Activated CD4-positive, alpha-beta T cell treated with anti-CD3 and anti-CD28 coated beads, Interleukin-2, Interleukin-6, amounts not matched to agents 100 ng/mL and 50 ng/mL, durations not matched to agents 16 hours and 8 hours (primary cell): Measurements from ENCODE around the gene KRT3.

Source experiments
- DNase-seq: peaks from one replicate; pipeline ENCODE4 v3.0.0-alpha.2; 2020

Gene KRT3

DNA sequence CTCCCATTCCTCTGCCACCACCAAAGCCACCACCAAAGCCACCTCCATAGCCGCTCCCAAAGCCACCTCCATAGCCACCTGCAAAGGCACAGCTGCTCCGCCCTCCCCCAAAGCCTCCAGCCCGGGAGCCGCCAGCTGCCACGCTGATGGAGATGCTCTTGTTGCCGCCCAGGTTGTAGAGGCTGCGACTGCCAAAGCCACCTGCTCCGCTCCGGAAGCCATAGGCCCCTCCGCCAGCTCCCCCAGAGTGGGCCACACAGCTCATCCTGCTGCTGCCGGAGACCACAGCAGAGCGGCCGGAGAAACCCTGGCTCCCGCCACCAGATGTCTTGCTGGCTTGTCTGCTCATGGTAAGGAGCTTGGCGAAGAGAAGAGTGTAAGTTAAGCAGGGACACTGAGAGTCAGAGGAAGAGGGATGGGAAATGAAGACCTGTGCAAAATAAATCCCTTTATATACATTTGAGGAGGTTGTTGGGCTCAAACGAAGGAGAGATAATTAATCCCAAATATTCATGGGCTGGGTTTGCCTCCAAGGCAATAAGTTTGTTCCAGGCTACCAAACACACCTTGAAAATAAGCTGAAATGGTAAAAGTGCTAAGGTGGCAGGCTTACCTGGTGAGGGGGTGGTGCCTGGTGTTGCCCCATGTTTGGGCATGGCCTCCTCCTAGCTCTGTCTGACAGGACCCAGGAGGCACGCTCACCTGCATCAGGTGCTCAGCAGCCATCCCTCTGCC lies at the start of gene KRT3:
TSS of gene KRT3 (minus strand) at position 424 of the 735 bp plus-strand sequence. CDS start at position 349, 75 bp downstream.
- DNase-seq = no peak

DNA sequence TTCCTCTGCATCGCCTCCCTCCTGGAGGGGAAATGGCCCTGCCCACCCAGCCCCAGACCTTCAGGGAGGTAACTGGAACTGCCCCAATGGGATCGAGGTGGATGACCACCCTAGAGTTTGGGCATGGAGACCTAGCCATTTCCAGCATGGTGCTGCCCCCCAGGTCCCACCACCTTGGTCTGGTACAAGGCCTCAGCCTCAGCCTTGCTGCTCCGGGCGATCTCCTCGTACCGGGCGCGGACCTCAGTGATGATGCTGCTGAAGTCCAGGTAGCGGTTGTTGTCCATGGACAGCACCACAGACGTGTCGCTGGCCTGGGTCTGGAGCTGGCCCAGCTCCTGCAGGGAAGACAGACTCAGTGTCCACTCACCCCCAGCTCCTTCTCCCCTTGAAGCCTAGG lies 48.5 kb upstream of the KRT3 start:
- DNase-seq = no peak

DNA sequence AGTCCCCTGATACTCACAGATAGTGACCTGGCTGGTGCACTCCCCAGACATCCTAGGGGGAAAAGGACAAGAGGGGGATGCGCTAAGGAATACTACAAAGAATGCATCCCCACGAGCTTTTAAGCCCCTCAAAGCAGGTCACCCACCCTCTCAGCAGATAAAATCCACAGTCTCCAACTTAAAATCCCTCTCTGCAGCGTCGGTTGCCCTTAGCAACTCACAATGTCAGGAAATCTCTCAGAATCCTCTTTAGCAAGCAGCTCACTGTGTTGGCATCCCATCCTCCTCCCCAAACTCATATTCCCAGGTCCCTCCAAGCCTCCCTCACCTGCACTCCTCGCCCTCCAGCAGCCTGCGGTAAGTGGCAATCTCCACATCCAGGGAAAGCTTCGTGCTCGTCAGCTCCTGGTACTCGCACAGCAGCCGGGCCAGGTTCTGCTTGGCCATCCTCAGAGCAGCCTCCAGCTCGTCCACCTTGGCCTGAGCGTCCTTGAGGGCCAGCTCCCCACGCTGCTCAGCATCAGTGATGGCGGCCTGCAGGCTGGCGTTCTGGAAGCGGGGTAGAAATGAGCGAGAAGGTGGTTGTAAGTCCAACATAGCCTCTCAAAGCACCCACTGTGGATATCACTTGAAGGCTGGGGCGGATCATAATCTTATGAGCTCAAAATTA lies 43.7 kb upstream of the KRT3 start:
- no peak for DNase-seq

DNA sequence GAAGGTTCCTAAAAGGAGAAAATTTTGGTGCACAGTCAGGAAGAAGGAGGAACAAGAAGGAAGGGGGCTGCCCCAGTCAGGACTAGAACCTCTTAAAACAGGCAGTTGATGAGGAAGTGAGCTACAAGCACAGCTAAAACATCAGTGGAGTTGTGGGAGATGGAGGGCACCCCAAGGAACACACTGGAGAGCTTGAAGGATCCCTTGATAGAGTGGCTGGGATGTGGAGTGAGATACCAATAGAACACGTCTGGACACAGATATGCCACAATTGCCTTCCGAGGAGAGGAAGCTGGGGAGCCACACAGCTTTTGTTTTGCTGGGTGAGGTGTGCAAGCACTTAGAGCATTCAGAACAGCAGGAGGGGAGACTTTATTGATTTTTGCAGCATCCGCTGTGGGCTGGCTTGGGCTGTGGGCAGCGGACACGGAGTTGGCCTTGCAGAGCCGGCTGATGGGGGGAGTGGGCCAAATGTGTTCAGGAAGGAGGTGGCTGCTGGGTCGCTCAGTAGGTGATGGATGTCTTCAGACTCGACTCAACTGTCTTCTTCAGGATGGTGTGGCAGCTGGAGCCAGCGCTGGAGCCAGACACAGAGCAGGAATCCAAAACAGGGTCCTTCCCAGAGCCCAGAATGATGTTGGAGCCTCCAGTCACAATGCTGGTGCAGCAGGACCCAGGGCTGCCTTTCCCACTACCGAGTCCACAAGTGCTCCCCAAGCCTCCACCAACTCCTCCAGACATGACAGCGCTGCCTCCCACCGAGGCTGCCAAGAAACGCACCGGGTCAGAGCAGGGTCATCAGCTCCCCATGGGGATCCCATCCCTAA lies 42.9 kb upstream of the KRT3 start:
- no peak for DNase-seq

DNA sequence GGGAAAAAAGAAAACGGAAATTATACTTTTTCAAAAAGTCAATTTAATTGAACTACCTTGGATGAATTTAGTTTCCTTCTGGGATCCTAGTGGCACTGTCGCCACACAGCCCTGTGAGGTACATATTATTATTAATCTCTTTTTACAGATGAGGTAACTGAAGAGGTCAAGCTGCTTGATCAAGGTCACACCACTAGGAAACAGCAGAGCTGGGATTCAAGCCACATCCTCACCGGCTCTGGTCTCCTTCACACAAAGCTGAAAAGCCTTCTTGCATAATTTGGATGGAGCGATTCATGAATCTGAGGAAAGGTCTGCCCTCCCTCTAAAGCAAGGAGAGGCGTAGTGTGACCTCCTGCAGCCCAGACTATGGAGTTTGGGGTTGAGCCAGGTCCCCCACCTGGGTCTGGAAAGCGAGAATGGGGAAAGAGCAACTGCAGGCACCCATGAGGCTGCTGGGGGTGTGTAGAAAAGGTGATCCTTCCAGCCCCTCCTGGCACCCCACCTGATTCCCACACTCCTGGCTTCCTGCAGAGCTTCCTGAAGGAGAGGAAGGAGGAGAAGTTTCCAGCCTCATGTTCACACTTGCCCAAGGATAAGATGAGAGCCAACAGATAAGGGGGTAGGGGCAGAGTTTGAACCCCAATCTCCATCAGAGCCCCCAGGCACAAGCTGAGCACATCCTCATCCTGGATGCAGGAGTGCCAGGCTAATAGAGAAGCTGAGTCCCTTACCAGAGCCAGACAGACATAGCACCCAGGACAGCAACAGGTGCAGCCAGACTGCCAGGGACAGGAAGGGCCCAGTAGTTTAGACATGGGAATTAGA lies 42.1 kb upstream of the KRT3 start:
- DNase-seq = no peak

DNA sequence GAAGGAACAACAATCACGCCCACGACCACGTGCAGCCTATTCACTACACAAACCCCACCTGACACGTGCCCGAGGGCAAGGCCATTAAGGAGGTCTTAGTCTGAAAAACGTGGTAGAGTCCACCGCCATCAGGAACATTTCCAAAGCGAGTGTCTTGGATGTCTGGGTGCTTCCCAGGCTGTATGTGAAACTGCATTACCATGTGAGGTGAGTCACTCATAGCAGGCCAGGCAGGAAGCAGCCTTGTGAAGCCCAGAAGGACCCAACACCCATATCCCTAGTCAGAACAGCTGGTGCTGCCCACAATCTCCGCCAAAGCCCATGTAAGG lies 41.5 kb upstream of the KRT3 start:
- no peak for DNase-seq

DNA sequence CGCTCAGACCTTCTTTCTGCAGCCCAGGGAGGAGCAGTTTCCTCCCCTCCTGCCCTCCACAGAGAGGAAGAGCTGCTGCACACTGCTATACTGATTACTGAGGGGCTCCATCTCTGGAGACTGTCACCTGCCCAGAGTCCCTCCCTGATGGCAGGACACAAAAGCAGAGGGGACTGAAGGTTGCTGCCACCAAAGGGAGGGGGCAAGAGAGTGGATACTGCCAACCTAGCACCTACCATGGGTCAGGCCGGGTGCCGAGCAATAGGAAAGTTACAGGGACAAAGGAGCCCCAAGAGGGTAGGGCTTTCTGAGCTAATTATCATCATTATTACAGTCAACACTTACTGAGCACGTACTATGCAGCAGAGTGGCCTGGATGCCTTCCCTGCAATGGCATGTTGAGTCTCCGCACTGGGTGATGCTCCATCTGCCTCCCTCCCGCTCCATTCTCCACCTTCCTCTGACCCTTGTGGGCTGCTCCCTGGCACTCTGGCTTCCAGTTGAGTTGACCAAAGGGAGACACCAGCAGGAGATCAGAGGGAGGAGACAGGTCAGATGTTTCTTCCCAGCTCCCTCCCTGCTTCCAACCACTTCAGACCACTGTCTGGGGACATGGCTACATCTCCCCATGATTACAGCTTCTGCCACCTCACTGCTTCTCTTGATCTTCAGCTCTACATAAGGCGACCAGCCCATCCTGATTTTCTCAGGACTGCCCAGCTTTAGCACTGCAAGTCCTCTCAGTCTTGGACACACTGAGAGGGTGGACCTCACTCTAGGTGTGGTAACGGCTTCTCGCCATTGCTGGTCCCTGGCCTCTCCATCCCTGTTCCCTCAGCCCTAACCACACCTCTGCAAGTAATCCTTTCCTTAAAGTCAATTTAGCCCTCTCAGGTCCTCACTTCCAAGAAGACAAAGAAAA lies 40.8 kb upstream of the KRT3 start:
- DNase-seq = no peak

DNA sequence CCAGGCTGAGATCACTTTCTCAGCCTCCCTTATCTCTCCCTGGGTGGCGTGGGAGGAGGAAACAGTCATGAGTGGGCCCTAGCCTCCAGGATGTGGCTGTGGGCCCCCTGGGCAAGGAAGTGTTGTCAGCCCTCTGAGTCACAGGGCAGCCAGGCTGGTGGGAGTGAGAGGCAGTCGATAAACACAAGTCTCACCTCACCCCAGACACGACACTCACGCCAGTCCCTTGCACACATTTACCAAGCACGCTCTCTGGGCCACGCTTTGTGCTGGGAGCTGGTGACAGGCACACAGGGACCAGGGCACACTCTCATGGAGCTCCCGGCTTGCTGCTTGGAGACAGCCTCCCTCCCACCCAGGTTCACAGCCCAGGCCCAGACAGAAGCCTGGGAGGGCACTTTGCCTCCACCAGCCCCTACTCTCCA lies 40.1 kb upstream of the KRT3 start:
- peak; percentile 40 for DNase-seq

DNA sequence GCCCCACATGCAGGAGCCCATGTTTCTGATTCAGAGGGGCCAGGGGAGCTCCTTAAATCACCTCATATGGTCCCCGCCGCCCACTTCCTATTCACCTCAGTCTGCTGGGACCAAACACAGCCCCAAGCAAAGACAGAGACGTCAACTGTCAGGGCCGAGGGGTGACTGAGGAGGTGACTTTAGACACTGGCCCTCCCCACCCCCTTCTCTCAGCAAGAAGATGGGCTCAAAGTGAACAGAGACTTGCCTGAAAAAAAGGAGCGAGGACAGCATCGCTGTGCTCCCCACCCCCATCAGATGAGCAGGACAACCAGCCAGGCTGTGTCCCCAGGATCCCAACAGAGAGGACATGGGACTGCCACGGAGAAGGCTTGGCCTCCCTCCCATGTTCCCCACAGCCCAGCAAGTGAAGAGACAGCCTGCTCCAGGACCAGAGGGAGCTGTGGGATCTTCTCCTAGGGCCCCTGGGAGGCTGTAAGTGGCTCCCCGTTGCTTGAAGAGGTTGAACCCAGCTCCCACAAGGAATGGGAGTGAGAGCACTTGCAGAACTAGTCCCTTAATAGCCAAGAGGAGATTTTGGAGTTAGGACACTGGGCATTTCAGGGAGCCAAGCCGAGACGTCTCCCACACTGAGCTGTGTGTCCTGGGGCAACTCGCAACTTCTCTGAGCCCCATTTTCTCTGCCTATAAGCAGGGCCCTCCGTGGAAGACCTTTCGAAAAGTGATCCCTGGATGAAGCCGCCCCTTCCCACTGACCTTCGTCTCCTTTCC lies 39.5 kb upstream of the KRT3 start:
- no peak for DNase-seq

DNA sequence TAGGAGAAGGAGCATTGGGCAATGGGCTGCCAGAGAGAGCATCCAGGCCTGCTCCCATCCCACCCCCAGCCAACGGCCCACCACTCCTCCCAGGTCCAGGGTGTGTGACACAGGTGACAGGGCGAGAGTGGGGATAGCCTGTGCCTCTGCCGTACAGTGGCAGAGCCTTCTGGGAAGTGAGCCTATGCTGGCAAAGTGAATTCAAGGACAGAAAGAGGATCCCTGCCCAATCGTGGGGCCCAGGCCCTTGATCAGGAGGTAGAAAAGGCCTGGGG lies 38.7 kb upstream of the KRT3 start:
- DNase-seq = no peak

DNA sequence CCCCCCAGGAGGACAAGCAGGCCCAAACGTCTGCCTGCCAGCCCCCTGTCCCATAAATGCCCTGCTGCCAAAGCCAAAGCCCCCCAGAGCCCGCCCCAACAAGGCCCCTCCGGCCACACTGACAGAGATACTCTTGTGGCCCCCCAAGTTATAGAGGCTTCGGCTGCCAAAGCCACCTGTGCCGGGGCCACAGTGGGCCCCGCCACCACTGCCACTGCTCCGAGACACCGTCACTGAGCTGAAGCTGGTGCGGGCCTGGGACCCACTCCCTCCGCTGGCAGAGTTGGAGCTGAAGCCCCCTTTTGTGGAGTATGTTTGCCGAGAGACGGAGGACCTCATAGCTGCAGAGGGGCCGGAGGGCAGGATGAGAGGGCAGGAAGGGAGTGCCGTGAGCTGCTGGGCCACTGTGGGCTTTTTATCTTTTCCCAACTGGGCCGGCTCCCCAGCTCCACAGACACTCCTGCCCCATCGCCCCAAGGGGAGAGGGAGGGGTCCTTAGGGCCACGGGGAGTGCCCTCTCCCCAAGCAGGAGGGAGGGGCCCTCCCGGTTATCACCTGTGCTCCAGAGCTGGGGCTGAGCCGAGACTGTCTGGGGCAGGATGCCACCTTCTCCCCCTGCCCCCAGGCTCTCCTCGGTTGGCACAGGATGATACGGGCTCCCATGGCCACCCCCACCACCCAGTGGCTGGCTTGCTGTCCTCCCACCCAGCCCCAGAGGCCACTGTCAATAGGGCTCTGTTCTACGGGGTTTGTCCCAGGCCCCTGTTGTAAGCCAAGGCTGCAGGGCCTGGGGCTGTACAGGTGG lies 38.2 kb upstream of the KRT3 start, which contains the start of gene KRT79:
TSS of gene KRT79 (minus strand) at position 390 of the 805 bp plus-strand sequence. CDS start at position 339, 51 bp downstream.
- DNase-seq = no peak

DNA sequence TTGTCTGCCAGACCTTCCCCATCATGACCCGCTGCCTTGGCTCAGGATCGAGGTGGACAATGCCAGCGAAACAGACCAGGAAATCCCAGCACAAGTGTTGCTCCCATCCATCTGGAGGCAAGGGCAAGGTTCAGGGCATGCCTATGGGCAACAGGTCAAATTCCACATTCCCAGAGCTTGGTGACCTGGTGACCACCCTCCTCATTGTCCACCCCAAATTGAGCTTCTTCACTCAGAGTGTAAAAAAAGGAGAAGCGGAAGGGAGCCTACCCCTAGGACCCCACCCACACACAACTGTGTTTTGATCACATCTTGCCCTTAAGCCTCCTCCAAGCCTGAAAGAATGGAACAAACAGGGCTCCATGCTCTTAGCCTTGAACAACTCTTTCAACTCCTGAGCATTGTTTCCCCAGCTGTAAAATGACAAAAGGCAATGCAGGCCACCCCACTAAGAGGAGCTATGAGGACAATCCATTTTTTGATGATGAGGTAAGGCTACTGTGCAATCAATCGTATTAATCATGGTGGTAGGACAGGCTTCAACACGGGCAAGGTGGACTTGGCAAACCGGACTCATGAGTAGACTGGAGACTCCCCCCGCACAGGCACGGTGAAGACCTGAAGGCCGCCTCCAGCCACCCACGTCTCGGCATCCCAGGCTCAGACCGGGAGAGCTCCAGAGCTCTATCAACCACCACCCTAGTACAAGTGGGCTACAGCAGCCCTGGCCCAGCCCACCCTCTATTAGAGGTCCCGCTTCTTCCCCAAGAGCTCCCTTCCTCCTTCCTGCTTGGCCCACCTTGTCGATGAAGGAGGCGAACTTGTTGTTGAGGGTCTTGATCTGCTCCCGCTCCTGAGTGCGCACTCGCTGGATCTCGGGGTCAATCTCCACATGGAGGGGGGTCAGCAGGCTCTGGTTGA lies 37.3 kb upstream of the KRT3 start:
- no peak for DNase-seq

DNA sequence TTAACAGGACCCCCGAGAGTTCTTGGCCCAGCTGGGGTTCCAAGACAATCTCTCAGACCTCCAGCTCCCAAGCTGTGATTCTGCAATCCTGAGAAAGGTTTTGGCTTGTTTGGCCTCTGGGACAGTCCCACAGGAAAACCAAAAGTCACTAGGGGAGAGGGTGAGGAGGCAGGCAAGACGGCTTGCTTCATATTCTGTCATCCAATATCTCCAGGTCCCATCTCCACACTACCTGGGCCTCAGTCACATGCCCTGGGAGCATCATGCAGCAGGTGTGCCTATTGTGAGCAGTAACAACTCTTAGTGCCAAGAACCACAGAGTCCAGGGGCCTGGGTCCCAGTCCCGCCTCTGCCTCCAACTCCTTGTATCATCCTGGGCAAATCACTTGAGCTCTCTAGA lies 36.5 kb upstream of the KRT3 start:
- no peak for DNase-seq

DNA sequence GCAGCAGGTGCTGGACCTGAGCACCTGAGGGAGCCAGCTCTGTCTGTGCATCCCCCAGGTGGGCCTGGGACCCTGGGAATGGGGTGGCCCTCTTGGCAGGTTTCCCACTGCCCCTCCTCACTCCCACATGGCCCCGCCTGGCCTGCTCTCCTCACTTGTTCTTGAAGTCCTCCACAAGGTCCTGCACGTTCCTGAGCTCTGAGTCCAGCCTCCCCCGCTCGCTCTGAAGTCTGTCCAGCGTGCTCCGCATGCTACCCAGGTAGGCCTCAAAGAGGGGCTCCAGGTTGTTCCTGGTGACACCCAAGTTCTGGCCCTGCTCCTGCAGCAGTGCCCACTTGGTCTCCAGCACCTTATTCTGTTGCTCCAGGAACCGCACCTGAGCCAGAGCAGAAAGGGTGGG lies 35.3 kb upstream of the KRT3 start:
- no peak for DNase-seq

DNA sequence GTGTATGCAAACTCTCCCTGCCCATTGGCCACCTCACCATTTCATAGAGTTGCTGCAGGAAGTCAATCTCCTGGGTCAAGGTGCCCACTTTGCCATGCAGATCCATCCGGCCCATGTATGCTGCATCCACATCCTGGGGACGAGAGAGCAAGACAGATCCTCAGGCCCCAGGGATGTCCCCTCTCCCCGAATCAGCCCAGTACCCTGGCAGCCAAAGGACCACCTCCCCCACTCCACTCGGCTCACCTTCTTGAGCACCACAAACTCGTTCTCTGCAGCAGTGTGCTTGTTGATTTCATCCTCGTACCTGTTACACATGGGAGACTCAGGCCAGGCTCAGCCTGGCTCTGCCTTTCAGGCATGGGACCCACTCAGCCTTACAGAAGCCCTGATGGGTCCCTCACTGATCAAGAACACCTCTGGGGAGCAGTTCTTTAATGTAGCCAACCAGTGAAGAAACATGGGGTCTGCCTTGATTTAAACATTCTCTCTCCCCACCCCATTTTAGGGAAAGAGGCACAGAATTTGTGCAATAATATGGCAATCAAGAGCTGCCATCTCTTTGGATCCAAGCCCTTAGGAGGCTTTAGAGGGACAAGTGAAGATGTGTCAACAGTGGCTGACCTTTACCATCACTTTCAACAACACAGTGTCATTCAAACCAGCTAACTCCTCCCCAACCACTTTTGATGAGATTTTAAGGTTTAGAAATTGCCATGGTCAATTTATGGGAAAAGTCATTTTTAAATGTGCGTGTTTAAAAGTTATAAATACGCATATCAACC lies 34.3 kb upstream of the KRT3 start:
- DNase-seq = no peak

DNA sequence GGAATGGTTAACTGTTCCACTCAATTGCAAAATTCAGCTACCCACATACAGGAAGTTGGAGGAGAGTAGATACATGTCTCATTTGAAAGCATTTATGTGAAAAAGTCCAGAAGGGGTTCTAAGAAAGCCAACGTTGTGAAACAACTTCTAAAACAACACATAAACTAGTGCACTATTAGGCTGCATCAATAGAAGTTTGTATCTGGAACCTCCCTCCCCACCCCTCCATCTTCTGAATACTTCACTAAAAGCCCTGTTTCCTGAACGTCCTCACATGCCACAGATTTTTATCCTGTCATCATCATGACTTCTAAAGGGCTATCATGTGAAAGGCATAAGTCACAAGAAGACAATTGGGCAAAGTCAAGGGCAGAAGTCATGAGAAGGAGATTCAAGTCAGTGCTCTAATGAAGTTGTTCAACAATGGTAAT lies 32.7 kb upstream of the KRT3 start:
- DNase-seq = no peak

DNA sequence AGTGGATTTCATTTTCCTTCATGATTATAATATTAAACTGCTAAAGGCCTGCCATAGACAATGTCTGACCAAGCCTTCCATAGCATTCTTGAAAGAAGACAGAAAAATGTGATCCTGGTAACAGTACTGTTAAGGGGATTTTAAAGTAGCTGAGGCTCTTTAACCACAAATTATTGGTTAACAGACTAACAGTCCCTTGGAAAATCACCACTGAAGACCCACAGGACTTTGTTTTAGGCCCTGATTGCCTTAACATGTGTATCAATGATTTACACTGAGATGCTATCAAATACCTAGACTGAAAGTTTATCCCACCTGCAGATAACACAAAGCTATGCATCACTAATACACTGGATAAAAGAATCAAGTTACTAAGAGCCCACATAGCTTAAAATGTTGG lies 32.2 kb upstream of the KRT3 start:
- no peak for DNase-seq

DNA sequence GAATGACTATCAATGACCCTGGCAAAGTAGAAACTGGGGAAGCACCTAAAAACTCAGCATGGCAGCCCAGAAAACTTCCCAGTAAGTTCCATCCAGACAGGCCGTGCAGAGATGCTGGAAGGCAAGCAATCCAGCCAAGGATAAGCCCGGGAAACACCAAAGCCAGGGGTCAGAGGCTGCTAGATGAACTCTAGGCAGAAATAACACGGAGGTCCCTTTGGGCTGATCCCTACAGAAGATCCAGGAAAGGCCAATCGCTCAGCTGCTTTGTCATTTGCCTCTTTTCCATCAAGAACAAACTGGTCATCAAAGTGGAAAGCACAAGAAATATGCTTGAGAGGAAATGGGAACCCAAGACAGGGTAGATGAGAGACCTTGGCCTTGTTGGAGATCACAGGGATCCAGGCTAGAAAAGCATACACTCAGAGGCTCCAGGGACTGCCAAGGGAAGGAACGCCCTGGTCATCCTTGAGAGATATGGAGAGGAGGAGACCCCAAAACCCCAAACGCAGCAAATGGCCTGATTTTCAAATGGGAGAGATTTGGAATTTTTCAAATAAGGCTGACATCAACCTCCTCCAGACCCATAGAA lies 31.7 kb upstream of the KRT3 start:
- DNase-seq = no peak
